ENCODE results near the gene WIPF3.

GRCh38 chr7:29794959-29795629 lies 11.2 kb upstream of the WIPF3 start:
- TF ChIP-seq CTCF (conservative IDR thresholded peaks at IDR 0.05 in 1 of 2, IDR thresholded peaks at IDR 0.05 in 1 of 2; ENCODE audit: extremely low read depth in 1 of 2, insufficient read depth in 1 of 2, low read depth in 1 of 2, low read length in 2 of 2) (no peak), EZH2 (IDR thresholded peaks at IDR 0.05; ENCODE audit: borderline replicate concordance, low read length) (no peak)
